Liver (tissue), 9 donors: ENCODE data around the gene ZCCHC18. TPM values are rescaled to one million over a fixed set of nuclear protein-coding genes. Genes with fewer than 3 reads are reported as not detected.

Experiments used
- DNase-seq: peaks from one replicate; pipeline ENCODE4 v3.0.0-alpha.2; 2017; ENCODE audit warnings: low spot score
- H3K27ac ChIP-seq, 2 donors: one replicate each; pipeline ENCODE4 v1.7.0; 2013; ENCODE audit warnings: inconsistent platforms in 2 of 2, low read length in 2 of 2, control low read depth in 1 of 2, low read depth in 1 of 2, mild to moderate bottlenecking in 1 of 2
- H3K27me3 ChIP-seq, 4 donors: one replicate each; pipeline versions ENCODE4 v1.6.1 to v1.7.0; 2013; ENCODE audit warnings: low read length in 3 of 4, inconsistent platforms in 1 of 4, mild to moderate bottlenecking in 1 of 4, moderate library complexity in 1 of 4; ENCODE audit not compliant: control insufficient read depth in 4 of 4, insufficient read depth in 4 of 4
- H3K36me3 ChIP-seq, 4 donors: one replicate each; pipeline versions ENCODE4 v1.6.1 to v1.7.0; 2013; ENCODE audit warnings: low read length in 3 of 4, mild to moderate bottlenecking in 3 of 4, low read depth in 1 of 4, moderate library complexity in 1 of 4; ENCODE audit not compliant: control insufficient read depth in 4 of 4, insufficient read depth in 3 of 4
- H3K4me1 ChIP-seq, 4 donors: one replicate each; pipeline versions ENCODE4 v1.6.1 to v1.7.0; 2013; ENCODE audit warnings: low read length in 3 of 4, mild to moderate bottlenecking in 3 of 4, moderate library complexity in 1 of 4; ENCODE audit not compliant: control insufficient read depth in 4 of 4, insufficient read depth in 4 of 4
- H3K4me3 ChIP-seq, 3 donors: one replicate each; pipeline versions ENCODE4 v1.6.1 to v1.7.0; 2013; ENCODE audit warnings: low read length in 3 of 3, control low read depth in 1 of 3, low read depth in 1 of 3, mild to moderate bottlenecking in 1 of 3
- H3K9ac ChIP-seq, 2 donors: one replicate each; pipeline ENCODE4 v1.7.0; 2013; ENCODE audit warnings: low read length in 2 of 2, mild to moderate bottlenecking in 2 of 2, moderate library complexity in 2 of 2, control low read depth in 1 of 2, low read depth in 1 of 2
- H3K9me3 ChIP-seq, 4 donors: one replicate each; pipeline versions ENCODE4 v1.6.1 to v1.7.0; 2013; ENCODE audit warnings: low read length in 3 of 4; ENCODE audit not compliant: control insufficient read depth in 4 of 4
- ATF3 ChIP-seq: IDR thresholded peaks from 2 replicates; pipeline ENCODE4 v1.6.1; 2016; ENCODE audit warnings: antibody characterized with exemption
- EGR1 ChIP-seq, 2 donors: IDR thresholded peaks; 2 replicates each; pipeline ENCODE4 v1.6.1; 2016 to 2018; ENCODE audit warnings: antibody characterized with exemption in 2 of 2, low read depth in 2 of 2
- FOXA2 ChIP-seq: IDR thresholded peaks from 2 replicates; pipeline ENCODE4 v1.6.1; 2016; ENCODE audit warnings: antibody characterized with exemption
- GABPA ChIP-seq, 2 donors: IDR thresholded peaks in 1 of 2; conservative IDR thresholded peaks in 1 of 2; 2 replicates each; pipeline ENCODE4 v1.6.1; 2016; ENCODE audit warnings: antibody characterized with exemption in 2 of 2, mild to moderate bottlenecking in 1 of 2, moderate library complexity in 1 of 2
- HNF4A ChIP-seq, 2 donors: conservative IDR thresholded peaks; 2 replicates each; pipeline ENCODE4 v1.6.1; 2016; ENCODE audit warnings: antibody characterized with exemption in 2 of 2, mild to moderate bottlenecking in 2 of 2
- HNF4G ChIP-seq: IDR thresholded peaks from 2 replicates; pipeline ENCODE4 v1.6.1; 2016; ENCODE audit warnings: antibody characterized with exemption
- JUND ChIP-seq, 2 donors: IDR thresholded peaks; 2 replicates each; pipeline ENCODE4 v1.6.1; 2016; ENCODE audit warnings: antibody characterized with exemption in 2 of 2
- MAX ChIP-seq: IDR thresholded peaks from 2 replicates; pipeline ENCODE4 v1.6.1; 2016; ENCODE audit warnings: antibody characterized with exemption
- NR2F2 ChIP-seq: IDR thresholded peaks from 2 replicates; pipeline ENCODE4 v1.6.1; 2016; ENCODE audit warnings: antibody characterized with exemption
- RAD21 ChIP-seq, 2 donors: IDR thresholded peaks; 2 replicates each; pipeline ENCODE4 v1.6.1; 2016; ENCODE audit warnings: antibody characterized with exemption in 2 of 2, mild to moderate bottlenecking in 2 of 2
- REST ChIP-seq: IDR thresholded peaks from 2 replicates; pipeline ENCODE4 v1.6.1; 2016; ENCODE audit warnings: antibody characterized with exemption, mild to moderate bottlenecking
- RXRA ChIP-seq, 2 donors: IDR thresholded peaks; 2 replicates each; pipeline ENCODE4 v1.6.1; 2017 to 2018; ENCODE audit warnings: antibody characterized with exemption in 2 of 2, mild to moderate bottlenecking in 1 of 2
- SP1 ChIP-seq: IDR thresholded peaks from 2 replicates; pipeline ENCODE4 v1.6.1; 2018; ENCODE audit warnings: antibody characterized with exemption, mild to moderate bottlenecking
- YY1 ChIP-seq: IDR thresholded peaks from 2 replicates; pipeline ENCODE4 v1.6.1; 2016; ENCODE audit warnings: antibody characterized with exemption, mild to moderate bottlenecking
- WGBS: extraction: QIAGEN DNeasy Blood & Tissue Kit; methylation state at CpG from one replicate; pipeline ENCODE4 v1.1.7; 2013; 5-methylcytosine and 5-hydroxymethylcytosine counted together
- polyA plus RNA-seq, 2 donors: library from polyadenylated mRNA; stranded (reverse) in 1 of 2; unstranded in 1 of 2; fragments of 200-250 nt in 1 of 2; fragments of >200 nt in 1 of 2; fragmentation: Nextera tagmentation in 1 of 2; extraction: Ambion mirVana in 1 of 2; gene quantifications; one replicate each; pipeline versions ENCODE4 v1.2.1 to v1.2.3, GENCODE V29; 2013 to 2015
- total RNA-seq, 2 donors: library from RNA; depleted of rRNA; stranded (reverse); fragments of >200 nt; gene quantifications; one replicate each; pipeline ENCODE4 v1.2.3, GENCODE V29; 2014
- TF ChIP-seq, protein P1 (sequence below): fragments of 150-350 bp; IDR thresholded peaks from 2 replicates; pipeline ENCODE4 v1.5.1; 2017; ENCODE audit warnings: improper control_type of control experiment, low read depth, low read length; ENCODE audit not compliant: missing input control
- donor health status: healthy.
- donor health status: healthy.
- donor health status: healthy.
- donor health status: healthy.
- donor health status: healthy.

ZCCHC18 gene
- total and polyA plus RNA-seq, 4 donors: 0.05 to 0.25 (median 0.09) TPM; not detected in 1

GRCh38 chrX:104135677-104136076, 23.4 kb downstream of the ZCCHC18 start:
- no peak overlapping the region for H3K9ac ChIP-seq

DNA sequence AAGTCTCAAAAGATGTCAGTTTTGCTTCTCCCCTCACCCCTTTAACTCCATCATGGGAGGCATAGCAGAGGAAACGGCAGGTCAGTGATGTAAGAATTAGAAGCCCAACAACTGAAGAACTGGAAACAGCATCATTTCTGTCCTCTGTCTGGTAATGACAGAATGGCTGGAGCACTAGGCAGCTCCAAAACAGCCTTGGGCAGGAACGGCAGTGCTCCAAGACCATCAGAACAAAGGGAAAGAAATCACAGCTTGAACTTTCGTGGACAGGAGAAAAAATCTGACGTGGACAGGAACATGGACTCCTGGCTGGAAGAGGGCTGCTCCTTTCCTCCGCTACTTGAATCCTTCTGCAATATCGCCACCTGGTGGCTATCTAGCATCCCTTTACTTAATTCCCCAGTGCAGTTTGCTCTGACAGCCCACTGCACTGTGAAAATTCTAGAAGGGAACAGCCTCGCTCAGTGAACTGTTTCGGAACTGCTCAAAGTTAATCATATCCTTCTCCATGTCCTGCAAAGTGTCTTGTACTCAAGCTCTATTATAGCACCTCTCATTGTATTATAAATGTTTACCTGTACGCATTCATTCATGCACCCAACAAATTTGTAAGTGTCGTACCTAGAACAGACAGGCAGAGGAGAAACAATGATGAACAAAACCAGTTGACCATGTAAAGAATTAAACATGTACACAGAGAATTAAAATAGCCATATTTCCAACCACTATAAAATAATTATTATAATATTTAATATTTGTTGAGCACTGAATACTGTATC, 24.1 kb downstream of the ZCCHC18 start:
- Histone ChIP-seq H3K4me3 (peak overlapping the region in 1 of 3 donors; percentile 33), H3K9ac (no peak overlapping the region), H3K36me3 (peaks cover 0 to 2% (median 0%) of the 10 kb centered on the region in 4 donors), H3K9me3 (no peaks in the 10 kb centered on the region), H3K4me1 (peaks cover 0 to 4% (median 0%) of the 10 kb centered on the region in 4 donors), H3K27me3 (peaks cover 0 to 3% (median 0%) of the 10 kb centered on the region in 4 donors), H3K27ac (no peak overlapping the region)
- WGBS: 23% methylated on average over 10 of the region's 10 CpGs
- DNase-seq: peak; percentile 42
- TF ChIP-seq YY1 (peak; percentile 38), RXRA (IDR thresholded peaks at IDR 0.05) (no peak), RAD21 (IDR thresholded peaks at IDR 0.05) (peak; percentile 77 to 89)
- TF ChIP-seq, protein P1, sequence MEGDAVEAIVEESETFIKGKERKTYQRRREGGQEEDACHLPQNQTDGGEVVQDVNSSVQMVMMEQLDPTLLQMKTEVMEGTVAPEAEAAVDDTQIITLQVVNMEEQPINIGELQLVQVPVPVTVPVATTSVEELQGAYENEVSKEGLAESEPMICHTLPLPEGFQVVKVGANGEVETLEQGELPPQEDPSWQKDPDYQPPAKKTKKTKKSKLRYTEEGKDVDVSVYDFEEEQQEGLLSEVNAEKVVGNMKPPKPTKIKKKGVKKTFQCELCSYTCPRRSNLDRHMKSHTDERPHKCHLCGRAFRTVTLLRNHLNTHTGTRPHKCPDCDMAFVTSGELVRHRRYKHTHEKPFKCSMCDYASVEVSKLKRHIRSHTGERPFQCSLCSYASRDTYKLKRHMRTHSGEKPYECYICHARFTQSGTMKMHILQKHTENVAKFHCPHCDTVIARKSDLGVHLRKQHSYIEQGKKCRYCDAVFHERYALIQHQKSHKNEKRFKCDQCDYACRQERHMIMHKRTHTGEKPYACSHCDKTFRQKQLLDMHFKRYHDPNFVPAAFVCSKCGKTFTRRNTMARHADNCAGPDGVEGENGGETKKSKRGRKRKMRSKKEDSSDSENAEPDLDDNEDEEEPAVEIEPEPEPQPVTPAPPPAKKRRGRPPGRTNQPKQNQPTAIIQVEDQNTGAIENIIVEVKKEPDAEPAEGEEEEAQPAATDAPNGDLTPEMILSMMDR: peak; percentile 67

More at GRCh38 chrX:104135677-104136076, 23.4 kb downstream of the ZCCHC18 start:
- peaks cover 0 to 4% (median 0%) of the 10 kb centered on the region in 4 donors for H3K4me1 ChIP-seq
- peaks cover 0 to 6% (median 2%) of the 10 kb centered on the region in 4 donors for H3K36me3 ChIP-seq
- H3K9me3 ChIP-seq: no peaks in the 10 kb centered on the region
- TF ChIP-seq REST (no peak), SP1 (no peak), HNF4G (no peak), ATF3 (no peak), GABPA (IDR thresholded peaks at IDR 0.05 in 1 of 2, conservative IDR thresholded peaks at IDR 0.05 in 1 of 2) (no peak), YY1 (no peak), EGR1 (IDR thresholded peaks at IDR 0.05; ENCODE audit: low read depth in 2 of 2) (no peak), NR2F2 (no peak), MAX (no peak), JUND (IDR thresholded peaks at IDR 0.05) (no peak), FOXA2 (no peak), HNF4A (conservative IDR thresholded peaks at IDR 0.05) (no peak)
- H3K4me3 ChIP-seq: no peak overlapping the region
- DNase-seq: no peak
- no peak overlapping the region for H3K27ac ChIP-seq
- WGBS: 100% methylated on average over 1 of the region's 1 CpG
- H3K27me3 ChIP-seq: peaks cover 0 to 3% (median 0%) of the 10 kb centered on the region in 4 donors
